GM15510 (cell line): ENCODE results near the gene TENT4B.

Experiments used
- POLR2A ChIP-seq: IDR thresholded peaks from 3 replicates; pipeline ENCODE4 v1.6.1; 2011; ENCODE audit warnings: borderline replicate concordance; ENCODE audit not compliant: insufficient read length; ENCODE audit errors: extremely low read depth

The TENT4B gene

DNA sequence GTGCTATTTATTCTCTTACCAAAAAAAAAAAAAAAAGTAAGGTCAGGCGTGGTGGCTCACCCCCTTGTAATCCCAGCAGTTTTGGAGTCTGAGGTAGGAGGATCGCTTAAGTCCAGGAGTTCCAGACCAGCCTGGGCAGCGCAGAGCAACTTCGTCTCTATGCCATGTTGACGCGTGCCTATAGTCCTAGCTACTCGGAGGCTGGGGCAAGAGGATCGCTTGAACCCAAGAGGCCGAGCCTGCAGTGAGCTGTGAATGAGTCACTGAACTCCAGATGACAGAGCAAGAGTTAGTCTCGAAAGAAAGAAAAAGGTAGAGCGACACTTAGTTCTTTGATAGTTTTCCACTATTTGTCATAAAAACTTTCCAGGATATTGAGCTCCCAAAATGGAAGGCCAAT, 1.4 kb upstream of the TENT4B start:
- TF ChIP-seq POLR2A, result no peak

GRCh38 chr16:50152351-50152806, 727 bp upstream of the TENT4B start:
- TF ChIP-seq POLR2A, result no peak

DNA sequence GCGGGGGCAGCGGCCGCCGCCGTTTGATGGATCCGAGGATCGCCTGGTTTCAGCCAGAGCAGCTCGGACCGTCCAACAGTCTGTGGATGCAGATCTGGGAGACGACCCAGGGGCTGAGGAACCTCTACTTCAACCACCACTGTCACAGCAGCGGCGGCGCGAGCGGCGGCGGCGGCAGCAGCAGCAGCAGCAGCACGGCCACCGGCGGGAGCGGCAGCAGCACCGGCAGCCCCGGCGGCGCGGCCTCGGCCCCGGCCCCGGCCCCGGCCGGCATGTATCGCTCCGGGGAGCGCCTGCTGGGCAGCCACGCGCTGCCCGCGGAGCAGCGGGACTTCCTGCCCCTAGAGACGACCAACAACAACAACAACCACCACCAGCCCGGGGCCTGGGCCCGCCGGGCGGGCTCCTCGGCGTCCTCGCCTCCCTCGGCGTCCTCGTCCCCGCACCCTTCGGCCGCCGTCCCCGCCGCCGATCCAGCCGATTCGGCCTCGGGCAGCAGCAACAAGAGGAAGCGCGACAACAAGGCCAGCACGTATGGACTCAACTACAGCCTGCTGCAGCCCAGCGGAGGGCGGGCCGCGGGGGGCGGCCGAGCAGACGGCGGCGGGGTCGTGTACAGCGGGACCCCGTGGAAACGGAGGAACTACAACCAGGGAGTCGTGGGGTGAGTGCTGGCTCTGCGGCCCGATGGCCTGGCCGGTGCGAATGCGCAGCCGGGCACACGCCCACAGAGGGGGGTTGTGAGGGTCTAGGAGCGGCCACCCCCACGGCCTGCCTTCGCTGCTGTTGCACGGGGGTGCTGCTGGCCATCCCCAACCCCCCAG, 702 bp downstream of the TENT4B start:
- no peak for TF ChIP-seq POLR2A

- TF ChIP-seq POLR2A, result no peak
Measured at GRCh38 chr16:50154420-50154950, 1.4 kb downstream of the TENT4B start.

GRCh38 chr16:50155925-50156324, 2.8 kb downstream of the TENT4B start:
- no peak for TF ChIP-seq POLR2A

DNA sequence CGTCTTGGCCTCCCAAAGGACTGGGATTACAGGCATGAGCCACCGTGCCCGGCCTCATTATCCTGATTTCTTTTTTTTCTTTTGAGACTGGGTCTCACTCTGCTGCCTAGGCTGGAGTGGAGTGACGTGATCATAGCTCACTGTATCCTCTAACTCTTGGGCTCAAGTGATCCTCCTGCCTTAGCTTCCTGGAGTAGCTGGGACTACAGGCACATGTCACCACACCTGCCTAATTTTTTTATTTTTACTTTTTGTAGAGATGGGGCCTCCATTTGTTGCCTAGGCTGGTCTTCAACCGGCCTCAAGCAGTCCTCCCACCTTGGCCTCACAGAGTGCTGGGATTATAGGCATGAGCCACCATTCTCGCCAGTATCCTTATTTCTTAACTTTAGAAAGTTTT, 3.5 kb downstream of the TENT4B start:
- no peak for TF ChIP-seq POLR2A

DNA sequence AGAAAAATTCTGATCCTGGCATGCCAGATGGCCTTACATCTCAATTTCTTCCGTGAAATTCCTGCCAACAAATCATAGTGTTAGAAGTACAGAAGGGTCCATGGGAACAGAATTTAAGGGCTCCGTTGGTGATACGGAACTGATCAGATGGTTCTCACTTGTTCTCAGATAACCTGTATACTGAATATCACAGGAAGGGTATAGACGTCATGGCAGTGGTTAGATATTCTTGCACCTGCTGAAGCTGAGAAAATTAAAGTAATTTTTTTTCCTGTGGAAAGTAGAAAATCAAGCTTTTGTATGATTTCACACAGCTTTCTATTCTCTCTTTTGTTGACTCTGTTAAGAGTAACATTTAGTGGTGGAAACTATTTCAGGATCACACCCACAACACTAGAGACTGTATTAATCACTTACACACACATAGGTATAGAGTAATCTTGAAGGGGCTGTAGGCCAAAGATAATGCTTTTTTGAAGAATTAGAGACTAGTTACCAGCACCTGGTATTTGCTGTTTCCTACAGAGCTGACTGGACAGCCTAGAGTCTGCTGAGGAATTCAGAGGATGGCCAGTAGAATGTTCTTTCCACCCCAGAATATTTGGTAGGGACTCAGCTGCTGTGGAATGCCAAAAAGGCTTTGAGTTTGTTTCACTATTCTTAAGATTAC, 7.5 kb downstream of the TENT4B start:
- TF ChIP-seq POLR2A, result no peak

DNA sequence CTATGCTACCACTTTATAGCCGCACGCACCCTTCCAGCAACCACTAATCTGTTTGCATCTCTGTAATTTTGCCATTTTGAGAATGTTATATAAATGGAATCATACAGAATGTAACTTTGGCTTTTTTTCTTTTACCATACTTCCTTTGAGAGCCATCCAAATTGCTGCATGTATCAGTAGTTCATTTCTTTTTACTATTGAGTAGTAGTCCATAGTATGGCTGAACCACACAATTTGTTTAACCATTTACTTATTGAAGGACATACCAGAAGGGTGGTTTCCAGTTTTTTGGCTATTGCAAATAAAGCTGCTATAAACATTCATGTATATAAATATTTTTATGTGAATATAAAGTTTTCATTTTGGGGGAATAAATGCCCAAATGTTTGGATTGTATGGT, 8.8 kb downstream of the TENT4B start:
- no peak for TF ChIP-seq POLR2A

- TF ChIP-seq POLR2A, result no peak
Measured at GRCh38 chr16:50165473-50165872, 12.4 kb downstream of the TENT4B start.

DNA sequence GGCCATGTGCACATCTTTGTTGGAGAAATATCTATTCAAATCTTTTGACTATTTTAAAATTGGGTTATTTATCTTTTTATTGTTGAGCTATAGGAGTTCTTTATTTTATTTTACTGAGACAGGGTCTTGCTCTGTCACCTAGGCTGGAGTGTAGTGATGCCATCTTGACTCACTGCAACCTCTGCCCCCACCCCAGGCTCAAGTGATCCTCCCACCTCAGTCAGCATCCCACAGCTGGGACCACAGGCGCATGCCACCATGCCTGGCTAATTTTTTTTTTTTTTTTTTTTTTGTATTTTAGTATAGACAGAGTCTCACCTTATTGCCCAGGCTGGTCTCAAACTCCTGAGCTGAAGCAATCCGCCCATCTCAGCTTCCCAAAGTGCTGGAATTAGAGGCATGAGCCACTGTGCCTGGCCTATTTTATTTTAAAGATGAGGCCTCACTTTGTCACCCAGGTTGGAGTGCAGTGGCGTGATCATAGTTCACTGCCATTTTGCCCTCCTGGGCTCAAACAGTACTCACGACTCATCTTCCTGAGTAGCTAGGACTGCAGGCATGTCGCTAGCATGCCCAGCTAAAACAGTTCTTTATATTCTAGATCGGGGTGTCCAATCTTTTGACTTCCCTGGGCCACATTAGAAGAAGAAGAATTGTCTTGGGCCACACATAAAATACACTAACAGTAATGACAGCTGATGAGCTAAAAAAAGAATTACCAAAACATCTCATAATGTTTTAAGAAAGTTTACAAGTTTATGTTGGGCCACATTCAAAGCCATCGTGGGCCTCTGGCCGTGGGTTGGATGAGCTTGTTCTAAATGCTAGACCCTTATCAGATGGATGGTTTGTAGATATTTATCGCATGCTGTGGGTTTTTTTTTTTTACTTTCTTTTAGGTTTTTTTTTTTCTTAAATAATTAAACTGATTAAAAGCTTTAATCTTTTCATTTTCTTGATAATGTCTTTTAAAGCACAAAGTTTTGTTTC, 13.7 kb downstream of the TENT4B start:
- no peak for TF ChIP-seq POLR2A

DNA sequence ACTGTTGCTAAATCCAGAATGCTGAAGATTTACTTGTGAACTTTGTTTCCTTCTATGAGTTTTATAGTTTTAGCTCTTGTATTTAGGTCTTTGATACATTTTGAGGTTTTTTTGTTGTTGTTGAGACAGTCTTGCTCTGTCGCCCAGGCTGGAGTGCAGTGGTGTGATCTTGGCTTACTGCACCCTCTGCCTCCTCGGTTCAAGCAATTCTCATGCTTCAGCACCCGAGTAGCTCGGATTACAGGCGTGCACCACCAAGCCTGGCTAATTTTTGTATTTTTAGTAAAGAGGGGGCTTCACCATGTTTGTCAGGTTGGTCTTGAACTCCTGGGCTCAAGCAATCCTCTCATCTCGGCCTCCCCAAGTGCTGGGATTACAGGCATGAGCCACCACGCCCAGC, 14.4 kb downstream of the TENT4B start:
- no peak for TF ChIP-seq POLR2A

- no peak for TF ChIP-seq POLR2A
Measured at GRCh38 chr16:50169555-50170096, 16.5 kb downstream of the TENT4B start.

- no peak for TF ChIP-seq POLR2A
Measured at GRCh38 chr16:50172195-50172922, 19.3 kb downstream of the TENT4B start.

DNA sequence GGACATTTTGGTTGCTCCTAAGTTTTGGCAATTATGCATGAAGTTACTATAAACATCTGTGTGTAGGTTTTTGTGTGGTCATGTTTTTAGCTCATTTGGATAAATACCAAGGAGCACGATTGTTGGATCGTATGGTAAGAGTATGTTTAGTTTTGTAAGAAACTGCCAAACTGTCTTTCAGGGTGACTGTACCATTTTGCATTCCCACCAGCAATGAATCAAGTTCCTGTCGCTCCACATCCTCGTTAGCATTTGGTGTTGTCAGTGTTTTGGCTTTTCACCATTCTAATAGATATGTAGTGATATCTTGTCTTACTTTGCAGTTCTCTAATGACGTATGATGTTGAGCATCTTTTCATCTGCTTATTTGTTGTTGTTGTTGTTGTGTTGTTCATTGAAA, 20.2 kb downstream of the TENT4B start:
- no peak for TF ChIP-seq POLR2A
